GM18907 (cell line): Measurements from ENCODE around the gene PPARD.

ENCODE experiments used
- ATAC-seq: cut with Tn5 transposase; IDR thresholded peaks from one replicate; pipeline ENCODE4 v1.9.1; 2021; ENCODE audit warnings: mild to moderate bottlenecking, moderate library complexity; ENCODE audit not compliant: unreplicated experiment

PPARD gene

DNA sequence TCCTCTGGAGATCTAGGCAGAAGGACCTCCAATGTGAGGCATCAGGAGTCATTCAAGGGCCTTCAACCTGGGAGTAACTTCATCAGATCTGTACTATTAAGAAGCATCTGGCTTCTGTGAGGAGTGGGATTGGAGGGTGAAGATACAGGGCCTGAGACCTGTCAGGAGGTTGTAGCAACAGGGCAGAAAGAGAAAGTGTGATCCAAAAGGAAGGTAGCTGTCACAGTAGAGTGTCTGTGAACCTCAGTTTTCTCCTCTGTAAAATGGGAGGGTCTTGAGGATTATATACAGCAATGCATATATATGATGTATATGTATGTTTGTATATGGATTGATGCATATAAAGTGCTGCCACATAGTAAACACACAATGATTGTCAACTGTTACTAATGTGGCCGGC lies 123.3 kb downstream of the PPARD start:
- ATAC-seq = no peak

DNA sequence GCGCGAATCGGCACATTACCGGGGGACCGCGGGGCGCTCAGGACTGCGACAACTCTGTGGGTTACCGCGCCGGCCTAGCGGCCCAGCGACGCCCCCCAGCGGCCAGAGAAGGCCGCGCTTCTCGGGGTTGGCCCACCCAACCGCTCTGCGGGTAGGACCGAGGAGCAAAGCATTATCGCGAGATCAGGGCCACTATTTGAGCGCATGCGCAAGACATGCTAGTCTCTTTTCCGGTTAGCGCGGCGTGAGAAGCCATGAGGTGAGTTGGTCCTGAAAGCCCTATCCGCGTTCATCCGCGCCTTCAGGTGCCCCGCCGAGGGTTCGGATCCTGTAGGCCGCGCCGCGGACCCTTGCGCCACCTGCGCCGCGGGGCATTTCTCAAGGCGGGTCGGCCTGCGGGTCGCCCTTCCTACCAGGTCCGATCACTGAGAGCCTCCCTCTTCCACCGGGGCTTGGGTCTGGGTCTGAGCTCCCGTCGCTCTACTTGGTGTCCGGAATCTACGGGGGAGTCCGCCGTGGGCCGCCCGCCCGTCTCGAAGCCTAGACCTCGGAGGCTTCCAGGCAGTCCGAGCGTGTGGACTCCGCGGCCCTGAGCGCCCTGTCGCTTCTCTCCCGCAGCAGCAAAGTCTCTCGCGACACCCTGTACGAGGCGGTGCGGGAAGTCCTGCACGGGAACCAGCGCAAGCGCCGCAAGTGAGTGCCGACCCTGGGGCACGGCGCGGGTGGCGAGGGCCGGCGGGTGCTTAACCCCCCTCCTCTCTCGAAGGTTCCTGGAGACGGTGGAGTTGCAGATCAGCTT lies 126.0 kb downstream of the PPARD start, which contains the start of gene RPL10A:
TSS of gene RPL10A (plus strand) at position 221 of the 799 bp plus-strand sequence. CDS start at position 255, 34 bp downstream.
- ATAC-seq = peak; percentile 70

- ATAC-seq = peak; percentile 11
Measured at GRCh38 chr6:35468980-35469750, 126.8 kb downstream of the PPARD start.

DNA sequence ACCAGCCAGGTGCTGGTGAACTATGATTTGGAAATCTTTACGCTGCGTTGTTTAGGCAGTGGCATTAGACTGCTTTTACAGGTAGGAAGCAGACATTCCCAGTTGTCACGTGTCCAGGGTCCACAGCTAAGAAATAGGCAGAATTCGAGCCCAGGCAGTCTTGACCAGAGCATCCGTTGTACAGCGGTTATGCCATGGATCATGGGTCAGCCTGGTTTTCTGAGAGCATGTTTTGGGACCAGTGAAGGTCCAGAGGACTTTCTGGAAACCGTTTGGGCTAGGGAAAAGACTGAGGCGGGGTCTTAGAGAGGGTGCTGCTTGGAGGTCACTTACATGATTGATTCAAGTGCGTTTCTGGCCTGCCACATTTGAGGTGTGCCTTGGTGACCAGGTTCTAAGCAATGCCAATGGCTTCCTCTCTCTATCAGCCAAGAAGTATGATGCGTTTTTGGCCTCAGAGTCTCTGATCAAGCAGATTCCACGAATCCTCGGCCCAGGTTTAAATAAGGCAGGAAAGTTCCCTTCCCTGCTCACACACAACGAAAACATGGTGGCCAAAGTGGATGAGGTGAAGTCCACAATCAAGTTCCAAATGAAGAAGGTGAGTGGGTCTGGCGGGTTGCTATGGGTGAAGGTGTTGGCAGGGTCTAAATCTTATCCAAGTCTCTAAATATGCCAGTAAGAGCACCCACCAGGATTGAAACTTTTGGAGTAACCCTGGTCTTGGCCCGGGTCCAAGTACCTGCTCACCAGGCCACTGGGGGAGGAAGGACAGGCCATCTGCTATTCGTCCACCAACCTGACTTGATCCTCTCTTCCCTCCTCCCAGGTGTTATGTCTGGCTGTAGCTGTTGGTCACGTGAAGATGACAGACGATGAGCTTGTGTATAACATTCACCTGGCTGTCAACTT lies 127.6 kb downstream of the PPARD start:
- ATAC-seq = no peak

DNA sequence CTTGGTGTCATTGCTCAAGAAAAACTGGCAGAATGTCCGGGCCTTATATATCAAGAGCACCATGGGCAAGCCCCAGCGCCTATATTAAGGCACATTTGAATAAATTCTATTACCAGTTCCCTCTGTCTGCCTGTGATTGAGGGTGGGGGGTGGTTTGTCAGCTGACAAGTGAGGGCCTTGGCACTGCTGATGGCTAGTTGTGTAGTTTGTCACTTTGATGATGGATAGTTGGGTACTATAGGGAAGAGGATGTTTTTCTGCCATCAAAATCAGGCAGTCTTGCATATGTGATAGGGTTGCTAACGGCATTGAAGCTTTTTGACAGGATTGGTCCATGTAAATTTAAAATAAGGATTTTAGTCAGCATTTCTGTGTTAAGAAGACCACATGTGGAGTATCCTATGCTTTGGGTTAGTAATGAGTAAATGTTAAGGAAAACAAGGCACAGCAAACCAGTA lies 128.3 kb downstream of the PPARD start:
- no peak for ATAC-seq

DNA sequence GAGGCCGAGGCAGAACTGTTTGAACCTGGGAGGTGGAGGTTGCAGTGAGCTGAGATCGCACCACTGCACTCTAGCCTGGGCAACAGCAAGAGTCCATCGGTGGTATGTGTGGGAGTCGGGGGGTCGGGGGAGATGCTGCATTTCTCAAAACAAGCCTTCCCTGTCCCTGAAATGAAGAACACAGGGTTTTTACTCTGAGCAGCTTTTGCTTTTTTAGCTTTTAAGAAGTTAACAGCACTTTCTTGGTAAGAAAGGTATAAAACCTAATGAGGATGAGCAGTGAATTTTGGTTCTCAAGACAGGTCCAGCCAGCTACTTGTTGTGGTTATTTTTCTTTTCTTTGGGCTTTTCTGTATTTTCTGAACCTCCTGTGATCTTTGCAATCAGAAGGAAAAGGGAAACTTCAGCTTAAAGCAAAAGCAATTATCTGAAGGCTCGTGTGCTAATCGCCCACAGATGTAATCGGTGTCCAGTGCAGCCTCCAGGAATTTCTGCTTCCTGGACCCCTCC lies 129.5 kb downstream of the PPARD start:
- no peak for ATAC-seq

DNA sequence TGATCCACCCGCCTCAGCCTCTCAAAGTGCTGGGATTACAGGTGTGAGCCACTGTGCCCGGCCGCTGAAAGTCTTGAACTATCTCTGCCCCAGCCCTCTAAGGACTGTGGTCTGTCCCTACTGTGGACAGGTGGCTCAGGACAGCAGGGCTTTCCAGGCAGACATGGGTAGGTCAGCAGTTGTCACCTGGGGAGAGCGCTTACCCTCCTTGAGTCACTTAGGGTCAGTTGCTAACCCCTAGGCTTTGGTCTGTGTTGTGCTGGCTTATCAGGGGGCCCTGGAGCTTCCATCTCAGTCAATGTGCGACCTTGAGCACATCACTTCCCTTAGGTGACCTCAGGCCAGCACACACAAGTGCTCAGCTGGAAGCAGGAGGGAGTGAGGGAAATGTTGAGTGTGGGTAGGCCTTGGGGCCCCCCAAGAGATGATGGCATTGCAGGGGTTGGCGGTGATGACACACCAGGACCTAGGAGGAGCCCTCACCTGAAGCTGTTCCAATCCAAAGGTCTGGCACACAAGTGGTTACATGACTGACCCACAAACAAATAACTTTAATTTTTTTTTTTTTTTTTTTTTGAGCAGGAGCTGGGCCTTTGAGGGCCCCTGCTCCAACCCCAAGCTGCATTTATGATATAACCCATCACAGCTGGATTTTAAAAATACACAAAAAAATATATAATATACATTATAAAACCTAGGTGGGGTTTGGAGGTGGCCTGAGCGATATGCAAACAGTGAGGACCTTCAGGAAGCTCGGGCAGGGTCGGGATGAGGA lies 130.9 kb downstream of the PPARD start:
- no peak for ATAC-seq

DNA sequence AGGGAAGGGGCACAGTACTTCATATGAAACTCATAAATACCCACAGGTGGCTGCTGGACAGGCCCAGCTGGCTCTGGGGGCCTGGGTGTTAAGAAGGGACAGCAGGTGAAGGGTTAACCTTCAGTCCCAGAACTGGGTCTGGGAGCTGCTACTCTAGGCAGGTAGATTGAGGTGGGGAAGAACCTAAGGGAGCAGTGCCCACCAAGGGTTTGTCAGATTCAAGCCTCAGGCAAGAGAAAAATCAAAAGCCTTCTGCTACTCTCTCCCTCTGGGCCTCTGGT lies 131.4 kb downstream of the PPARD start:
- ATAC-seq = no peak

DNA sequence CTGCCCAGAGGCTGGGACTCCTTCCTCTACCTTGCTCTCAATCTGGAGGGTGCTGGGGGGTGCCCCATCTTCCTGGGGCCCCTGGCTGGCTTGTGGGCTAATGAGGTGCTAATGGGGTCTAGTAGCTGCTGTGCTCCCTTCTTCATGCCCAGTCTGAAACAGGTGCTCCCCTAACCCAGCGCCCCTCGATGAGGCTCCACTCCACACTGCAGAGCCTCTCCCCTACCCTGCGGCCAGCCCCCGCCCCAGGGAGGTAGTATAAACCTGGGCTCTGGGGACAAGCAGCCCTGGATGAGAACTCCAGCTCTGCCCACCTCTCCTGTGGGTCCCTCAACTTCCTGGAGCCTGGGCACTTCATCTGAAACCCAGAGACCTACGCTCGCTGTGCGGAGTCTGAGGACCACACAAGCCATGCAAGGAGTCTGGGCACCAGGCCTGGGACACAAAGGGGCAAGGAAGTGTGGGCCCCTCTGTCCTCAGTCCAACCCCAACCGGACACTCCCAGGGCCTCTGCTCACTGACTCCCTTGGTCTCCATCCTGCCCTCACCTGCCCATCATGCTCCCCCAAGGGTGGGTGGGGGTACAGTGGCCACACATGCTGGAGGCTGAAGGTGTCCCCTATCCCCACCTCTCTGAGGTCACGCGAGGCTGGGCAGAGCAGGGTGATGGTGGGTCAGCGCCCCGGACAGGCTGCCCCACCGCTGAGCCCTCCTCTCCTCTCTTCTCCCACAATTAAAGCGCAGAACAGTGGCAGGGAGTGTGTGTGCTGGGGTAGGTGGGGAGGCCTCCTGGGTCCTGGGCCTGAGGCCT lies 132.0 kb downstream of the PPARD start:
- no peak for ATAC-seq

- no peak for ATAC-seq
Measured at GRCh38 chr6:35474942-35475570, 132.7 kb downstream of the PPARD start.

GRCh38 chr6:35475573-35475972 lies 133.2 kb downstream of the PPARD start:
- no peak for ATAC-seq

DNA sequence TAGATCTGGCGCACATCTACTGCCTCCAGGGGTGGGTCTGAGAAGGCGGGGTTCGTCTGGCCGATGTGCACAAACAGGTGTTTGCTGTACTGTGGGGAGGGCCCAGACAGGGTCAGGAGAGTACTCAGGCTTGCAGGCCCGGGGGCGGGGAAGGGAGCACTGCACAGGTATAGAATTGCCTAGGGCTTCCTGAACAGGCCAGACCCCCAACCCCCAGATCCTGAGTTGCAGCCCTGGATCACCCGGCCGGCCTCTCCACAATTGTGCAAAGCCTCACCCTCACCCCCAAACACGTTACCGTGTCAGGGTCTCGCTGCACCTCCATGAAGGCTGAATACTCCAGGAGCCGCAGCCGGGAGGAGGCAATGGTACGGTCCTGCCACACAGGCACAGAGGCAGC lies 133.6 kb downstream of the PPARD start:
- no peak for ATAC-seq

- no peak for ATAC-seq
Measured at GRCh38 chr6:35477028-35477427, 134.7 kb downstream of the PPARD start.
